ENCODE results near the gene PLEK. TPM values are rescaled to one million over a fixed set of nuclear protein-coding genes. Genes with fewer than 3 reads are reported as not detected.
"Not testable (repeated sequence)": the region's sequence is repeated elsewhere in the genome, so short reads cannot be mapped to it uniquely, and the experiment has no call there.

Gene PLEK
- polyA plus RNA-seq, 1 experiment, result 0.06 TPM

- Histone ChIP-seq H3K9me3 (ENCODE audit: control insufficient read depth, insufficient read depth, low read length) (no peaks in the 10 kb centered on the region), H3K27me3 (ENCODE audit: control insufficient read depth, insufficient read depth, low read length) (peaks cover 9% of the 10 kb centered on the region), H3K4me3 (ENCODE audit: low read depth, low read length) (no peak overlapping the region), H3K27ac (ENCODE audit: low read depth, low read length) (no peak overlapping the region)
- CTCF ChIA-PET, result interaction anchor here (1.4 kb wide), 1 partner anchor 69 kb away, joined by 3 read pairs; no protein-coding TSS in a partner anchor
- POLR2A ChIA-PET, result no interaction called here
- no peak for TF ChIP-seq CTCF (IDR thresholded peaks at IDR 0.05; ENCODE audit: low read depth, low read length)
- no peak for DNase-seq (ENCODE audit: low read depth, low spot score)
These were observed 7.4 kb downstream of the PLEK start for GRCh38 chr2:68372485-68372884.

- ChIA-PET POLR2A (no interaction called here), CTCF (no interaction called here)
- no peak for TF ChIP-seq CTCF (IDR thresholded peaks at IDR 0.05; ENCODE audit: low read depth, low read length)
- Histone ChIP-seq H3K9me3 (ENCODE audit: control insufficient read depth, insufficient read depth, low read length) (no peaks in the 10 kb centered on the region), H3K27ac (ENCODE audit: low read depth, low read length) (no peak overlapping the region), H3K4me3 (ENCODE audit: low read depth, low read length) (no peak overlapping the region), H3K27me3 (ENCODE audit: control insufficient read depth, insufficient read depth, low read length) (peaks cover 9% of the 10 kb centered on the region)
- DNase-seq (ENCODE audit: low read depth, low spot score), result no peak
These were observed 9.1 kb downstream of the PLEK start for GRCh38 chr2:68374184-68374583.

DNA sequence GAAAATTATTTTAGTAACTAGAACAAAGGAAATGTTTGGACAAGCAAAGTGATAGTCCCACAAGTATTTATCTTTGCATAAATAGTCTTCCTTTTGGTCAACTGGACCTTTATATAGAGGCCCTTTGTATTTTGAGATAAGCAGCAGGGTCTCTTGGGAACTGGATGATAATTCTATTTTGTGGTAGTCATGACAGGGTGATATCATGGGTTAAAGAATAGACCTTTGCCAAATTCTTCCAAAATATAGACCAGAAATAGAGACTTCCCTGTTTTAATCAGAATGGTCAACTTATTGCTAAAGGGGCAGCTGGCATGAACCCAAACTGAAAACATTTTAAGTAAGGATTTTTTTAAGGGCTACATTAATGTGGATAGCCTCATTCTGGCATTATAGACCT is 10.5 kb downstream of the PLEK start:
- CTCF ChIA-PET, result no interaction called here
- H3K27ac ChIP-seq (ENCODE audit: low read depth, low read length), result no peak overlapping the region
- peaks cover 16% of the 10 kb centered on the region for H3K27me3 ChIP-seq (ENCODE audit: control insufficient read depth, insufficient read depth, low read length)
- H3K9me3 ChIP-seq (ENCODE audit: control insufficient read depth, insufficient read depth, low read length), result no peaks in the 10 kb centered on the region
- DNase-seq (ENCODE audit: low read depth, low spot score), result no peak
- POLR2A ChIA-PET, result no interaction called here
- no peak overlapping the region for H3K4me3 ChIP-seq (ENCODE audit: low read depth, low read length)
- no peak for TF ChIP-seq CTCF (IDR thresholded peaks at IDR 0.05; ENCODE audit: low read depth, low read length)

GRCh38 chr2:68377137-68377780 is 12.2 kb downstream of the PLEK start:
- ChIA-PET POLR2A (no interaction called here), CTCF (no interaction called here)
- no peak for TF ChIP-seq CTCF (IDR thresholded peaks at IDR 0.05; ENCODE audit: low read depth, low read length)
- H3K9me3 ChIP-seq (ENCODE audit: control insufficient read depth, insufficient read depth, low read length), result no peaks in the 10 kb centered on the region
- H3K27me3 ChIP-seq (ENCODE audit: control insufficient read depth, insufficient read depth, low read length), result peaks cover 31% of the 10 kb centered on the region
- H3K4me3 ChIP-seq (ENCODE audit: low read depth, low read length), result no peak overlapping the region
- no peak overlapping the region for H3K27ac ChIP-seq (ENCODE audit: low read depth, low read length)
- DNase-seq (ENCODE audit: low read depth, low spot score), result no peak

DNA sequence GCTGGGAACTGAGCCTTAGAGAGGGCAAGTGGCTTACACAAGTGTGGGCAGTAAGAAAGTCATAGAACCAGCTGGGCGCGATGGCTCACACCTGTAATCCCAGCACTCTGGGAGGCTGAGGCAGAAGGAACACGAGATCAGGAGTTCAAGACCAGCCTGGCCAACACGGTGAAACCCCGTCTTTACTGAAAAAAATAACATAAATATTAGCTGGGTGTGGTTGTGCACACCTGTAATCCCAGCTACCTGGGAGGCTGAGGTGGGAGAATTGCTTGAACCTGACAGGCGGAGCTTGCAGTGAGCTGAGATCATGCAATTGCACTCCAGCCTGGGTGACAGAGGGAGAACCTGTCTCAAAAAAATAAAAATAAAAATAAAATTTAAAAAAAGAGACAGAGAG is 13.7 kb downstream of the PLEK start:
- H3K27me3 ChIP-seq (ENCODE audit: control insufficient read depth, insufficient read depth, low read length), result peaks cover 44% of the 10 kb centered on the region
- H3K4me3 ChIP-seq (ENCODE audit: low read depth, low read length); H3K9me3 ChIP-seq (ENCODE audit: control insufficient read depth, insufficient read depth, low read length); H3K27ac ChIP-seq (ENCODE audit: low read depth, low read length); DNase-seq (ENCODE audit: low read depth, low spot score); POLR2A ChIA-PET: not testable (repeated sequence)
- CTCF ChIA-PET, result interaction anchor here (1.1 kb wide), 1 partner anchor 21 kb away, joined by 3 read pairs; no protein-coding TSS in a partner anchor
